ENCODE results near the gene CIAO2B. TPM values are rescaled to one million over a fixed set of nuclear protein-coding genes. Genes with fewer than 3 reads are reported as not detected.

CIAO2B gene
- total RNA-seq, 2 donors from 2014 or later, result 23.2 to 102 TPM

GRCh38 chr16:66927918-66928649, 6.1 kb downstream of the CIAO2B start:
- Histone ChIP-seq H3K27ac (peak overlapping the region; percentile 95), H3K4me1 (ENCODE audit: control insufficient read depth in 1 of 2, low read depth in 2 of 2) (peaks cover 19 to 52% of the 10 kb centered on the region in 2 donors)

GRCh38 chr16:66926961-66927436, 7.2 kb downstream of the CIAO2B start:
- DNase-seq (ENCODE audit: low spot score), result no peak
- TF ChIP-seq CTCF (IDR thresholded peaks at IDR 0.05), result no peak
- Histone ChIP-seq H3K27me3 (replicated peaks; ENCODE audit: insufficient read depth) (no peaks in the 10 kb centered on the region), H3K4me3 (no peak overlapping the region), H3K9me3 (no peaks in the 10 kb centered on the region), H3K36me3 (peaks cover 3% of the 10 kb centered on the region), H3K4me1 (ENCODE audit: control insufficient read depth in 1 of 2, low read depth in 2 of 2) (peaks cover 27 to 55% of the 10 kb centered on the region in 2 donors), H3K27ac (peak overlapping the region; percentile 95)
- no peak for ATAC-seq (ENCODE audit: insufficient number of reproducible peaks, low FRiP score, low read depth)

More at GRCh38 chr16:66927918-66928649, 6.1 kb downstream of the CIAO2B start:
- no peak overlapping the region for H3K4me3 ChIP-seq
- no peak for TF ChIP-seq CTCF (IDR thresholded peaks at IDR 0.05)
- H3K9me3 ChIP-seq, result no peaks in the 10 kb centered on the region
- H3K27me3 ChIP-seq (replicated peaks; ENCODE audit: insufficient read depth), result no peaks in the 10 kb centered on the region
- ATAC-seq (ENCODE audit: insufficient number of reproducible peaks, low FRiP score, low read depth) (no peak), DNase-seq (ENCODE audit: low spot score) (no peak)
- H3K36me3 ChIP-seq, result no peaks in the 10 kb centered on the region

- DNase-seq (ENCODE audit: low spot score), result no peak
- TF ChIP-seq CTCF (IDR thresholded peaks at IDR 0.05), result no peak
- no peaks in the 10 kb centered on the region for H3K27me3 ChIP-seq (replicated peaks; ENCODE audit: insufficient read depth)
- peaks cover 7% of the 10 kb centered on the region for H3K36me3 ChIP-seq
- peak overlapping the region; percentile 84 for H3K4me3 ChIP-seq
- peaks cover 27 to 61% of the 10 kb centered on the region in 2 donors for H3K4me1 ChIP-seq (ENCODE audit: control insufficient read depth in 1 of 2, low read depth in 2 of 2)
- H3K27ac ChIP-seq, result peak overlapping the region; percentile 95
- no peaks in the 10 kb centered on the region for H3K9me3 ChIP-seq
- no peak for ATAC-seq (ENCODE audit: insufficient number of reproducible peaks, low FRiP score, low read depth)
These were observed 7.8 kb downstream of the CIAO2B start for GRCh38 chr16:66926171-66926947.

- DNase-seq (ENCODE audit: low spot score), result peak; percentile 69
- Histone ChIP-seq H3K4me1 (ENCODE audit: control insufficient read depth in 1 of 2, low read depth in 2 of 2) (peaks cover 27 to 67% of the 10 kb centered on the region in 2 donors), H3K27me3 (replicated peaks; ENCODE audit: insufficient read depth) (no peaks in the 10 kb centered on the region), H3K27ac (peak within 1 kb of the TSS; percentile 95), H3K36me3 (peaks cover 7% of the 10 kb centered on the region), H3K9me3 (no peaks in the 10 kb centered on the region), H3K4me3 (peak within 1 kb of the TSS; percentile 84)
- ATAC-seq (ENCODE audit: insufficient number of reproducible peaks, low FRiP score, low read depth), result peak; percentile 34
- peak; percentile 29 for TF ChIP-seq CTCF (IDR thresholded peaks at IDR 0.05)
These were observed 8.8 kb downstream of the CIAO2B start, which contains the start of gene RRAD for GRCh38 chr16:66925322-66925840. Gene RRAD, minus strand, starts transcription at chr16:66925535. Its CDS starts 356 bp downstream, at chr16:66925179.

Measured in thoracic aorta (tissue), 2 donors.